Measurements from ENCODE around the gene NECTIN2. TPM values are rescaled to one million over a fixed set of nuclear protein-coding genes. Genes with fewer than 3 reads are reported as not detected.
"Not testable (repeated sequence)": the region's sequence is repeated elsewhere in the genome, so short reads cannot be mapped to it uniquely, and the experiment has no call there.

Gene NECTIN2
- total and polyA plus RNA-seq, 4 donors = 49.4 to 77.5 (median 55.5) TPM

GRCh38 chr19:44909775-44910174 lies 63.7 kb downstream of the NECTIN2 start:
- Histone ChIP-seq H3K4me3 (ENCODE audit: low read depth in 1 of 3, low read length in 3 of 3) (no peak overlapping the region), H3K4me1 (ENCODE audit: control insufficient read depth in 4 of 4, insufficient read depth in 4 of 4, low read length in 3 of 4) (peaks cover 4 to 67% (median 37%) of the 10 kb centered on the region in 4 donors), H3K9ac (ENCODE audit: low read depth in 1 of 2, low read length in 2 of 2) (no peak overlapping the region), H3K9me3 (ENCODE audit: control insufficient read depth in 4 of 4, low read length in 3 of 4) (no peaks in the 10 kb centered on the region), H3K27me3 (ENCODE audit: control insufficient read depth in 4 of 4, insufficient read depth in 4 of 4, low read length in 3 of 4) (no peaks in the 10 kb centered on the region), H3K27ac (ENCODE audit: low read depth in 1 of 2, low read length in 2 of 2) (peak overlapping the region; percentile 2 to 45), H3K36me3 (ENCODE audit: control insufficient read depth in 4 of 4, insufficient read depth in 3 of 4, low read depth in 1 of 4, low read length in 3 of 4) (no peaks in the 10 kb centered on the region)
- no peak for DNase-seq (ENCODE audit: low spot score)
- TF ChIP-seq ZBTB33 (IDR thresholded peaks at IDR 0.05) (no peak), YY1 (IDR thresholded peaks at IDR 0.05) (no peak), RAD21 (IDR thresholded peaks at IDR 0.05) (no peak)
- WGBS = 77% methylated on average over 5 of the region's 5 CpGs

GRCh38 chr19:44911896-44912295 lies 65.8 kb downstream of the NECTIN2 start:
- H3K27me3 ChIP-seq (ENCODE audit: control insufficient read depth in 4 of 4, insufficient read depth in 4 of 4, low read length in 3 of 4); H3K4me3 ChIP-seq (ENCODE audit: low read depth in 1 of 3, low read length in 3 of 3); H3K9ac ChIP-seq (ENCODE audit: low read depth in 1 of 2, low read length in 2 of 2); DNase-seq (ENCODE audit: low spot score); H3K36me3 ChIP-seq (ENCODE audit: control insufficient read depth in 4 of 4, insufficient read depth in 3 of 4, low read depth in 1 of 4, low read length in 3 of 4); H3K9me3 ChIP-seq (ENCODE audit: control insufficient read depth in 4 of 4, low read length in 3 of 4): not testable (repeated sequence)
- Histone ChIP-seq H3K27ac (ENCODE audit: low read depth in 1 of 2, low read length in 2 of 2) (peak overlapping the region; percentile 90 to 93), H3K4me1 (ENCODE audit: control insufficient read depth in 4 of 4, insufficient read depth in 4 of 4, low read length in 3 of 4) (peaks cover 3 to 59% (median 39%) of the 10 kb centered on the region in 4 donors)
- WGBS = 93% methylated on average over 6 of the region's 6 CpGs

- DNase-seq (ENCODE audit: low spot score) = peak; percentile 63
- 26% methylated on average over 6 of the region's 6 CpGs for WGBS
- no peak for TF ChIP-seq CTCF (IDR thresholded peaks at IDR 0.05; ENCODE audit: low read depth, low read length, missing input control)
- no peak for TF ChIP-seq YY1 (IDR thresholded peaks at IDR 0.05)
- TF ChIP-seq, protein P1, sequence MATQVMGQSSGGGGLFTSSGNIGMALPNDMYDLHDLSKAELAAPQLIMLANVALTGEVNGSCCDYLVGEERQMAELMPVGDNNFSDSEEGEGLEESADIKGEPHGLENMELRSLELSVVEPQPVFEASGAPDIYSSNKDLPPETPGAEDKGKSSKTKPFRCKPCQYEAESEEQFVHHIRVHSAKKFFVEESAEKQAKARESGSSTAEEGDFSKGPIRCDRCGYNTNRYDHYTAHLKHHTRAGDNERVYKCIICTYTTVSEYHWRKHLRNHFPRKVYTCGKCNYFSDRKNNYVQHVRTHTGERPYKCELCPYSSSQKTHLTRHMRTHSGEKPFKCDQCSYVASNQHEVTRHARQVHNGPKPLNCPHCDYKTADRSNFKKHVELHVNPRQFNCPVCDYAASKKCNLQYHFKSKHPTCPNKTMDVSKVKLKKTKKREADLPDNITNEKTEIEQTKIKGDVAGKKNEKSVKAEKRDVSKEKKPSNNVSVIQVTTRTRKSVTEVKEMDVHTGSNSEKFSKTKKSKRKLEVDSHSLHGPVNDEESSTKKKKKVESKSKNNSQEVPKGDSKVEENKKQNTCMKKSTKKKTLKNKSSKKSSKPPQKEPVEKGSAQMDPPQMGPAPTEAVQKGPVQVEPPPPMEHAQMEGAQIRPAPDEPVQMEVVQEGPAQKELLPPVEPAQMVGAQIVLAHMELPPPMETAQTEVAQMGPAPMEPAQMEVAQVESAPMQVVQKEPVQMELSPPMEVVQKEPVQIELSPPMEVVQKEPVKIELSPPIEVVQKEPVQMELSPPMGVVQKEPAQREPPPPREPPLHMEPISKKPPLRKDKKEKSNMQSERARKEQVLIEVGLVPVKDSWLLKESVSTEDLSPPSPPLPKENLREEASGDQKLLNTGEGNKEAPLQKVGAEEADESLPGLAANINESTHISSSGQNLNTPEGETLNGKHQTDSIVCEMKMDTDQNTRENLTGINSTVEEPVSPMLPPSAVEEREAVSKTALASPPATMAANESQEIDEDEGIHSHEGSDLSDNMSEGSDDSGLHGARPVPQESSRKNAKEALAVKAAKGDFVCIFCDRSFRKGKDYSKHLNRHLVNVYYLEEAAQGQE (IDR thresholded peaks at IDR 0.05) = peak; percentile 55
- TF ChIP-seq HNF4G (IDR thresholded peaks at IDR 0.05) = no peak
- TF ChIP-seq HNF4A (conservative IDR thresholded peaks at IDR 0.05) = peak; percentile 63 to 76
- TF ChIP-seq FOXA1 (IDR thresholded peaks at IDR 0.05) = no peak
- no peak for TF ChIP-seq FOXA2 (IDR thresholded peaks at IDR 0.05)
- TF ChIP-seq ZBTB33 (IDR thresholded peaks at IDR 0.05) = peak; percentile 28
- TF ChIP-seq RAD21 (IDR thresholded peaks at IDR 0.05) = peak; percentile 28 to 51
- TF ChIP-seq RXRA (IDR thresholded peaks at IDR 0.05) = peak; percentile 95 to 96
- TF ChIP-seq TAF1 (conservative IDR thresholded peaks at IDR 0.05) = no peak
- TF ChIP-seq EGR1 (IDR thresholded peaks at IDR 0.05; ENCODE audit: low read depth in 2 of 2) = peak in 1 of 2 donors; percentile 71
- TF ChIP-seq, protein P2, sequence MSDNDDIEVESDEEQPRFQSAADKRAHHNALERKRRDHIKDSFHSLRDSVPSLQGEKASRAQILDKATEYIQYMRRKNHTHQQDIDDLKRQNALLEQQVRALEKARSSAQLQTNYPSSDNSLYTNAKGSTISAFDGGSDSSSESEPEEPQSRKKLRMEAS (IDR thresholded peaks at IDR 0.05) = peak; percentile 66
- no peak for TF ChIP-seq ATF3 (IDR thresholded peaks at IDR 0.05)
- TF ChIP-seq GABPA (IDR thresholded peaks at IDR 0.05 in 1 of 2, conservative IDR thresholded peaks at IDR 0.05 in 1 of 2) = no peak
- TF ChIP-seq SP1 (IDR thresholded peaks at IDR 0.05) = peak; percentile 79
- no peak for TF ChIP-seq NR2F2 (IDR thresholded peaks at IDR 0.05)
- peak in 1 of 2 donors; percentile 55 for TF ChIP-seq JUND (IDR thresholded peaks at IDR 0.05)
- no peaks in the 10 kb centered on the region for H3K9me3 ChIP-seq (ENCODE audit: control insufficient read depth in 4 of 4, low read length in 3 of 4)
- H3K27ac ChIP-seq (ENCODE audit: low read depth in 1 of 2, low read length in 2 of 2) = peak overlapping the region; percentile 90 to 93
- no peaks in the 10 kb centered on the region for H3K36me3 ChIP-seq (ENCODE audit: control insufficient read depth in 4 of 4, insufficient read depth in 3 of 4, low read depth in 1 of 4, low read length in 3 of 4)
- H3K27me3 ChIP-seq (ENCODE audit: control insufficient read depth in 4 of 4, insufficient read depth in 4 of 4, low read length in 3 of 4) = no peaks in the 10 kb centered on the region
- H3K4me1 ChIP-seq (ENCODE audit: control insufficient read depth in 4 of 4, insufficient read depth in 4 of 4, low read length in 3 of 4) = peaks cover 3 to 58% (median 37%) of the 10 kb centered on the region in 4 donors
- H3K9ac ChIP-seq (ENCODE audit: low read depth in 1 of 2, low read length in 2 of 2) = no peak overlapping the region
- H3K4me3 ChIP-seq (ENCODE audit: low read depth in 1 of 3, low read length in 3 of 3) = peak overlapping the region in 1 of 3 donors; percentile 4
Observed at GRCh38 chr19:44912854-44913253, 66.8 kb downstream of the NECTIN2 start.

Measured in liver (tissue), 9 donors.